GM12874 (cell line): ENCODE measurements around the gene EXOSC7.

Experiments used
- CTCF ChIP-seq: IDR thresholded peaks from 2 replicates; pipeline ENCODE4 v1.5.1; 2011; ENCODE audit warnings: low read depth, mild to moderate bottlenecking, control low read depth, low read length, moderate library complexity; ENCODE audit not compliant: insufficient read depth

The EXOSC7 gene

GRCh38 chr3:45016916-45017315, 40.9 kb downstream of the EXOSC7 start:
- TF ChIP-seq CTCF: no peak

- TF ChIP-seq CTCF: no peak
These were observed 41.8 kb downstream of the EXOSC7 start for GRCh38 chr3:45017821-45018220.

- TF ChIP-seq CTCF: no peak
These were observed 44.5 kb downstream of the EXOSC7 start for GRCh38 chr3:45020534-45020933.

- TF ChIP-seq CTCF: no peak
These were observed 45.7 kb downstream of the EXOSC7 start for GRCh38 chr3:45021524-45022297.

GRCh38 chr3:45023675-45024074, 47.6 kb downstream of the EXOSC7 start:
- TF ChIP-seq CTCF: no peak

GRCh38 chr3:45024542-45025255, 48.7 kb downstream of the EXOSC7 start:
- TF ChIP-seq CTCF: no peak

- no peak for TF ChIP-seq CTCF
These were observed 50.0 kb downstream of the EXOSC7 start, which contains the start of gene CLEC3B for GRCh38 chr3:45026038-45026437. Gene CLEC3B, plus strand, starts transcription at chr3:45026303. Its CDS starts 60 bp downstream, at chr3:45026363.
